Muscle of leg (tissue), 9 donors: ENCODE results near the gene CERKL. TPM values are rescaled to one million over a fixed set of nuclear protein-coding genes. Genes with fewer than 3 reads are reported as not detected.

Experiments used
- polyA plus RNA-seq, 8 donors: library from polyadenylated mRNA; unstranded; fragments of 120-200 nt; gene quantifications; one replicate each; pipeline versions ENCODE4 v1.2.1 to v1.2.3, GENCODE V29; 2013; ENCODE audit warnings: inconsistent platforms in 1 of 8, low replicate concordance in 1 of 8; ENCODE audit not compliant: insufficient read length in 8 of 8, insufficient read depth in 1 of 8
- total RNA-seq: library from RNA; stranded (reverse); fragments of 120-200 nt; gene quantifications from one replicate; pipeline ENCODE4 v1.2.4, GENCODE V29; 2013

The CERKL gene
- total and polyA plus RNA-seq, 9 donors: 5.9 to 9.8 (median 7.8) TPM; not detected in 1

Other genes starting within 250 kb of the CERKL start
- gene ITGA4, start 199.7 kb downstream of the CERKL start, total RNA-seq: 19.5 TPM
- 10 to 100 TPM in 7 of 8 donors, 1 to 10 TPM in 1; 8.6 to 32.6 (median 22.6) TPM for gene ITGA4, start 199.7 kb downstream of the CERKL start, polyA plus RNA-seq
- not detected for gene NEUROD1, start 23.4 kb upstream of the CERKL start, total RNA-seq
- 1 to 10 TPM in 1 of 8 donors, under 1 TPM in 1, not detected in 6; 0.19 to 1.3 TPM for gene NEUROD1, start 23.4 kb upstream of the CERKL start, polyA plus RNA-seq
- gene ITPRID2, start 234.6 kb upstream of the CERKL start, total RNA-seq: 51.6 TPM
- 10 to 100 TPM; 44.2 to 68.8 (median 47.9) TPM for gene ITPRID2, start 234.6 kb upstream of the CERKL start, polyA plus RNA-seq